ENCODE results near the gene USP54.
A peak's percentile ranks its signal among the peaks of the same experiment; 100 is the strongest.

The USP54 gene

GRCh38 chr10:73529089-73529832, 61.9 kb downstream of the USP54 start:
- H3K4me3 Mint-ChIP-seq, result no peak overlapping the region
- H3K4me1 Mint-ChIP-seq, result peaks cover 0 to 2% of the 10 kb centered on the region in 2 donors
- H3K9me3 Mint-ChIP-seq, result no peaks in the 10 kb centered on the region
- H3K27me3 Mint-ChIP-seq, result no peaks in the 10 kb centered on the region
- ATAC-seq (replicated peaks) (peak; percentile 97 to 99), DNase-seq (peak; percentile 32)
- no peak overlapping the region for H3K27ac Mint-ChIP-seq
- peaks cover 0 to 11% of the 10 kb centered on the region in 2 donors for H3K36me3 Mint-ChIP-seq

GRCh38 chr10:73522263-73522662, 68.9 kb downstream of the USP54 start:
- Mint-ChIP-seq H3K36me3 (peaks cover 0 to 31% of the 10 kb centered on the region in 2 donors), H3K4me1 (no peaks in the 10 kb centered on the region), H3K27me3 (no peaks in the 10 kb centered on the region), H3K9me3 (no peaks in the 10 kb centered on the region), H3K4me3 (no peak overlapping the region), H3K27ac (no peak overlapping the region)
- ATAC-seq (replicated peaks) (no peak), DNase-seq (no peak)

GRCh38 chr10:73519336-73519735, 71.8 kb downstream of the USP54 start:
- no peaks in the 10 kb centered on the region for H3K27me3 Mint-ChIP-seq
- H3K9me3 Mint-ChIP-seq, result no peaks in the 10 kb centered on the region
- no peak overlapping the region for H3K4me3 Mint-ChIP-seq
- no peak overlapping the region for H3K27ac Mint-ChIP-seq
- peaks cover 0 to 25% of the 10 kb centered on the region in 2 donors for H3K36me3 Mint-ChIP-seq
- no peak for DNase-seq
- H3K4me1 Mint-ChIP-seq, result no peaks in the 10 kb centered on the region
- no peak for ATAC-seq (replicated peaks)

- DNase-seq, result no peak
- no peak for ATAC-seq (replicated peaks)
Observed at GRCh38 chr10:73517166-73517888, 73.8 kb downstream of the USP54 start.

GRCh38 chr10:73512207-73512743, 78.9 kb downstream of the USP54 start:
- peaks cover 0 to 5% of the 10 kb centered on the region in 2 donors for H3K36me3 Mint-ChIP-seq
- no peak overlapping the region for H3K27ac Mint-ChIP-seq
- no peaks in the 10 kb centered on the region for H3K4me1 Mint-ChIP-seq
- H3K9me3 Mint-ChIP-seq, result no peaks in the 10 kb centered on the region
- no peaks in the 10 kb centered on the region for H3K27me3 Mint-ChIP-seq
- H3K4me3 Mint-ChIP-seq, result no peak overlapping the region
- DNase-seq (no peak), ATAC-seq (replicated peaks) (no peak)

More at GRCh38 chr10:73517166-73517888, 73.8 kb downstream of the USP54 start:
- Mint-ChIP-seq H3K27ac (no peak overlapping the region), H3K4me1 (no peaks in the 10 kb centered on the region), H3K27me3 (no peaks in the 10 kb centered on the region), H3K36me3 (peaks cover 0 to 25% of the 10 kb centered on the region in 2 donors), H3K4me3 (no peak overlapping the region), H3K9me3 (no peaks in the 10 kb centered on the region)

- H3K4me3 Mint-ChIP-seq, result no peak overlapping the region
- DNase-seq (no peak), ATAC-seq (replicated peaks) (no peak)
- H3K27me3 Mint-ChIP-seq, result no peaks in the 10 kb centered on the region
- no peak overlapping the region for H3K27ac Mint-ChIP-seq
- H3K4me1 Mint-ChIP-seq, result no peaks in the 10 kb centered on the region
- H3K36me3 Mint-ChIP-seq, result peaks cover 4 to 6% of the 10 kb centered on the region in 2 donors
- no peaks in the 10 kb centered on the region for H3K9me3 Mint-ChIP-seq
Observed at GRCh38 chr10:73509695-73510094, 81.4 kb downstream of the USP54 start.

- H3K4me1 Mint-ChIP-seq, result peaks cover 11 to 18% of the 10 kb centered on the region in 2 donors
- H3K4me3 Mint-ChIP-seq, result no peak overlapping the region
- no peaks in the 10 kb centered on the region for H3K9me3 Mint-ChIP-seq
- no peak for DNase-seq
- H3K36me3 Mint-ChIP-seq, result peaks cover 10 to 18% of the 10 kb centered on the region in 2 donors
- no peak overlapping the region for H3K27ac Mint-ChIP-seq
- H3K27me3 Mint-ChIP-seq, result no peaks in the 10 kb centered on the region
- no peak for ATAC-seq (replicated peaks)
Observed at GRCh38 chr10:73506491-73506890, 84.7 kb downstream of the USP54 start.

GRCh38 chr10:73506074-73506473, 85.1 kb downstream of the USP54 start:
- no peaks in the 10 kb centered on the region for H3K27me3 Mint-ChIP-seq
- no peaks in the 10 kb centered on the region for H3K9me3 Mint-ChIP-seq
- ATAC-seq (replicated peaks), result no peak
- H3K27ac Mint-ChIP-seq, result no peak overlapping the region
- peaks cover 15 to 22% of the 10 kb centered on the region in 2 donors for H3K4me1 Mint-ChIP-seq
- no peak for DNase-seq
- H3K4me3 Mint-ChIP-seq, result no peak overlapping the region
- H3K36me3 Mint-ChIP-seq, result peaks cover 10 to 18% of the 10 kb centered on the region in 2 donors

- no peaks in the 10 kb centered on the region for H3K9me3 Mint-ChIP-seq
- DNase-seq (no peak), ATAC-seq (replicated peaks) (no peak)
- peaks cover 18 to 30% of the 10 kb centered on the region in 2 donors for H3K4me1 Mint-ChIP-seq
- H3K27ac Mint-ChIP-seq, result no peak overlapping the region
- H3K27me3 Mint-ChIP-seq, result no peaks in the 10 kb centered on the region
- no peak overlapping the region for H3K4me3 Mint-ChIP-seq
- peaks cover 12 to 18% of the 10 kb centered on the region in 2 donors for H3K36me3 Mint-ChIP-seq
Observed at GRCh38 chr10:73503037-73503436, 88.1 kb downstream of the USP54 start.

GRCh38 chr10:73501651-73502050, 89.5 kb downstream of the USP54 start:
- Mint-ChIP-seq H3K4me1 (peaks cover 27 to 36% of the 10 kb centered on the region in 2 donors), H3K4me3 (peak overlapping the region; percentile 46 to 48), H3K9me3 (no peaks in the 10 kb centered on the region), H3K36me3 (peaks cover 12 to 23% of the 10 kb centered on the region in 2 donors), H3K27ac (peak overlapping the region; percentile 72), H3K27me3 (no peaks in the 10 kb centered on the region)
- no peak for DNase-seq
- peak; percentile 82 to 87 for ATAC-seq (replicated peaks)

GRCh38 chr10:73497623-73498022, 93.5 kb downstream of the USP54 start:
- ATAC-seq (replicated peaks), result no peak
- no peak overlapping the region for H3K27ac Mint-ChIP-seq

GRCh38 chr10:73495884-73496674, 95.1 kb downstream of the USP54 start, which contains the start of gene PPP3CB:
TSS of gene PPP3CB (minus strand) at chr10:73496024. CDS start at chr10:73495889, 135 bp downstream.
- peak within 1 kb of the TSS; percentile 95 to 99 for H3K4me3 Mint-ChIP-seq
- no peaks in the 10 kb centered on the region for H3K27me3 Mint-ChIP-seq
- peaks cover 32 to 43% of the 10 kb centered on the region in 2 donors for H3K4me1 Mint-ChIP-seq
- H3K36me3 Mint-ChIP-seq, result peaks cover 2 to 14% of the 10 kb centered on the region in 2 donors
- H3K27ac Mint-ChIP-seq, result peak within 1 kb of the TSS; percentile 98
- ATAC-seq (replicated peaks), result peak; percentile 77 to 79
- H3K9me3 Mint-ChIP-seq, result no peaks in the 10 kb centered on the region
- no peak for DNase-seq

More at GRCh38 chr10:73497623-73498022, 93.5 kb downstream of the USP54 start:
- Mint-ChIP-seq H3K4me3 (no peak overlapping the region), H3K36me3 (peaks cover 2 to 15% of the 10 kb centered on the region in 2 donors), H3K9me3 (no peaks in the 10 kb centered on the region), H3K4me1 (peaks cover 43 to 58% of the 10 kb centered on the region in 2 donors), H3K27me3 (no peaks in the 10 kb centered on the region)
- no peak for DNase-seq

GRCh38 chr10:73495226-73495883, 95.8 kb downstream of the USP54 start:
- ATAC-seq (replicated peaks), result peak; percentile 92 to 96
- no peaks in the 10 kb centered on the region for H3K27me3 Mint-ChIP-seq
- peak overlapping the region; percentile 95 to 99 for H3K4me3 Mint-ChIP-seq
- no peaks in the 10 kb centered on the region for H3K9me3 Mint-ChIP-seq
- peaks cover 2 to 14% of the 10 kb centered on the region in 2 donors for H3K36me3 Mint-ChIP-seq
- DNase-seq, result peak; percentile 92
- H3K27ac Mint-ChIP-seq, result peak overlapping the region; percentile 98
- peaks cover 29 to 35% of the 10 kb centered on the region in 2 donors for H3K4me1 Mint-ChIP-seq
